Panc1 (cell line): Measurements from ENCODE around the gene SLC6A4.

ENCODE experiments used
- POLR2AphosphoS5 ChIP-seq: IDR thresholded peaks from 2 replicates; pipeline ENCODE4 v1.6.1; 2012; ENCODE audit warnings: mild to moderate bottlenecking, low read depth, low read length, moderate library complexity
- SIN3A ChIP-seq: IDR thresholded peaks from 2 replicates; pipeline ENCODE4 v1.6.1; 2012; ENCODE audit warnings: low read depth, mild to moderate bottlenecking, low read length, moderate library complexity, borderline replicate concordance; ENCODE audit not compliant: insufficient read depth
- TCF7L2 ChIP-seq: IDR thresholded peaks from 2 replicates; pipeline ENCODE4 v1.6.1; 2011; ENCODE audit warnings: mild to moderate bottlenecking, low read depth, low read length, inconsistent platforms
- TF ChIP-seq, protein P1 (sequence below): fragments of 450-650 bp; IDR thresholded peaks from 2 replicates; pipeline ENCODE4 v1.5.1; 2017; ENCODE audit warnings: mild to moderate bottlenecking

DNA sequence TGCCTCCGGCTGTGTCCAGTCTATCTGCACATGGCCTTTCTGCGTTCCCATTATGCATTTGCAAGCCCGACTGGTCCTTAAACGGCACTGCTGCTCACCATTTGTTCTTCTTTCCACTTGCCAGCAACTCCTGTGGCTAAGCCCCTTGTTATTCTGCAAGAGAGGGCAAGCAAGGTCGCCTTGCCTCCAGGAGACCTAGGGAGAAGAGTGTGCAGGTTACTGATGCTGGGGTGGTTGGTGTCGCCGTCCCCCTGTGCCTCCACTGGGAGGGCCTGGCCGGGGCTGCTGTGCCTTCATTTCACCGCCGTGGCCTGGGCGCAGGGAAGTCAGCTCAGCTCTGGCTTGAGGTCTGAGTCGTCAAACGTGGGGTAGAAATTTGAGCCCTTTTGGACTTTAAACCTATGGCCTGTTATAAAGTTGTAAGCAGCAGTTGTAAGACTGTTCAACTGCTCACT lies 12.7 kb downstream of the SLC6A4 start:
- TF ChIP-seq, protein P1, sequence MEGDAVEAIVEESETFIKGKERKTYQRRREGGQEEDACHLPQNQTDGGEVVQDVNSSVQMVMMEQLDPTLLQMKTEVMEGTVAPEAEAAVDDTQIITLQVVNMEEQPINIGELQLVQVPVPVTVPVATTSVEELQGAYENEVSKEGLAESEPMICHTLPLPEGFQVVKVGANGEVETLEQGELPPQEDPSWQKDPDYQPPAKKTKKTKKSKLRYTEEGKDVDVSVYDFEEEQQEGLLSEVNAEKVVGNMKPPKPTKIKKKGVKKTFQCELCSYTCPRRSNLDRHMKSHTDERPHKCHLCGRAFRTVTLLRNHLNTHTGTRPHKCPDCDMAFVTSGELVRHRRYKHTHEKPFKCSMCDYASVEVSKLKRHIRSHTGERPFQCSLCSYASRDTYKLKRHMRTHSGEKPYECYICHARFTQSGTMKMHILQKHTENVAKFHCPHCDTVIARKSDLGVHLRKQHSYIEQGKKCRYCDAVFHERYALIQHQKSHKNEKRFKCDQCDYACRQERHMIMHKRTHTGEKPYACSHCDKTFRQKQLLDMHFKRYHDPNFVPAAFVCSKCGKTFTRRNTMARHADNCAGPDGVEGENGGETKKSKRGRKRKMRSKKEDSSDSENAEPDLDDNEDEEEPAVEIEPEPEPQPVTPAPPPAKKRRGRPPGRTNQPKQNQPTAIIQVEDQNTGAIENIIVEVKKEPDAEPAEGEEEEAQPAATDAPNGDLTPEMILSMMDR = no peak
- TF ChIP-seq POLR2AphosphoS5 (no peak), SIN3A (no peak), TCF7L2 (no peak)
